Islet of Langerhans (tissue), 1 donor: ENCODE data around the gene KIF26B.
"Not testable (repeated sequence)": the region's sequence is repeated elsewhere in the genome, so short reads cannot be mapped to it uniquely, and the experiment has no call there.

Source experiments
- FAIRE-seq: peaks from one replicate; lab custom pipeline; 2011; peaks lifted over from hg19 to GRCh38; lab: Jason Lieb, UNC

KIF26B gene

GRCh38 chr1:245283001-245283400 lies 128.2 kb downstream of the KIF26B start:
- no peak for FAIRE-seq

- FAIRE-seq = no peak
Measured at GRCh38 chr1:245285168-245285567, 130.4 kb downstream of the KIF26B start.

DNA sequence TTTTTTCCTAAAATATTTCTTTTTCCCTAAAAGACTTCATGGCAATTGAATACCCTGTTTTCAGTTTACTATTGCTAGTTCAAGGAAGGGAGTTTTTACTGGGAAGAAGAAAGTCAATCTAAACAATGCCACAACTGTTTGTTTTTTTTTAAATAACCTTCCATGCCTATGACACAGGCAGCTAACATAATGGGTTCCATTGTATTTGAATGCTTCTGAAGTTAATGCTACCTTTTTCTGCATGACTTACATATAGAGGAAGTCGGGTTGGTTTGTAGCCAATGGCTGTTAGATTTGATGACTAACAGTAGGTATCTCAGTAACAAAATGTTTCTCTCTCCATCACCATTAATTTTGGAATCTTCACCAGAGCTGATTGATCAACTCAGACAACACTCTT lies 134.0 kb downstream of the KIF26B start:
- no peak for FAIRE-seq

DNA sequence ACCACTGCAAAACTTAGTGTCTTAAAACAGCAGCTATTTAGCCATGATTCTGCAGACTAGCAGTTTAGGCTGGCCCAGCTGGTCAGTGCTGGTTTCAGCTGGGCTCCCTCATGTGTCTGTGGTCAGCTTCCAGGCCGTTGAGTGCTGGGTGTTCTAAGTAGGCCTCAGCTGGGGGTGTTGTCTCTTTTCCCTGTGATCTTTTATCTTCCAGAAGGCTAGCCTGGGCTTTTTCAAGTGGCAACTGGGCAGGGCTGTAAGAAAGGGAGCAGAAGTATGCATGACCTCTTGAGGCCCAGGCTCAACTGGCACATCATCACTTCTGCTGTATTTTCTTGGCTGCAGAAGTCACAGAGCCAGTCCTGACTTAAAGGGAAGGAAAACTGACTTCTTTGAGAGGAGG lies 136.1 kb downstream of the KIF26B start:
- FAIRE-seq = no peak

DNA sequence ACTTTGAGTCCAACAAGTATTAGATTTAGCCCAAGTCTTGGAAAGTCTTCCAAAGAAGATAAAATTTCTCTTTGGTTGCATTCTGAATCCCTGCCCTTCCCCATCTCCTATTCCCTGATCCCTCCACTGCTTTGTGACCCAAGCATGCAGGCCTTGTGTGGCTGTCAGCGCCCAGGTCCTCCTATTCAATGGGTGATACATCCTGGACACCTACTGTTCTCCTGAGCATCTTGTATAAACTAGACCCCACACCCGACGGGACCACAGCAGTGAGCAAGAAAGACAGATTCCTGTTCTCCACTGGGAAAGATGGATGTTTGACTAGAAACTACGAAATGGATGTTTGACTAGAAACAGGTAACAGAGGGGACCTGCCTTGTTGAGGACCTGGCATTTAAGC lies 136.6 kb downstream of the KIF26B start:
- no peak for FAIRE-seq

GRCh38 chr1:245292141-245292540 lies 137.4 kb downstream of the KIF26B start:
- no peak for FAIRE-seq

GRCh38 chr1:245292553-245292952 lies 137.8 kb downstream of the KIF26B start:
- FAIRE-seq = no peak

GRCh38 chr1:245294020-245294419 lies 139.2 kb downstream of the KIF26B start:
- FAIRE-seq = no peak

GRCh38 chr1:245298781-245299180 lies 144.0 kb downstream of the KIF26B start:
- no peak for FAIRE-seq

- FAIRE-seq = no peak
Measured at GRCh38 chr1:245301162-245301580, 146.4 kb downstream of the KIF26B start.

- FAIRE-seq = no peak
Measured at GRCh38 chr1:245301921-245302320, 147.1 kb downstream of the KIF26B start.

- FAIRE-seq = no peak
Measured at GRCh38 chr1:245304698-245305097, 149.9 kb downstream of the KIF26B start.

GRCh38 chr1:245306020-245306419 lies 151.2 kb downstream of the KIF26B start:
- FAIRE-seq = no peak

DNA sequence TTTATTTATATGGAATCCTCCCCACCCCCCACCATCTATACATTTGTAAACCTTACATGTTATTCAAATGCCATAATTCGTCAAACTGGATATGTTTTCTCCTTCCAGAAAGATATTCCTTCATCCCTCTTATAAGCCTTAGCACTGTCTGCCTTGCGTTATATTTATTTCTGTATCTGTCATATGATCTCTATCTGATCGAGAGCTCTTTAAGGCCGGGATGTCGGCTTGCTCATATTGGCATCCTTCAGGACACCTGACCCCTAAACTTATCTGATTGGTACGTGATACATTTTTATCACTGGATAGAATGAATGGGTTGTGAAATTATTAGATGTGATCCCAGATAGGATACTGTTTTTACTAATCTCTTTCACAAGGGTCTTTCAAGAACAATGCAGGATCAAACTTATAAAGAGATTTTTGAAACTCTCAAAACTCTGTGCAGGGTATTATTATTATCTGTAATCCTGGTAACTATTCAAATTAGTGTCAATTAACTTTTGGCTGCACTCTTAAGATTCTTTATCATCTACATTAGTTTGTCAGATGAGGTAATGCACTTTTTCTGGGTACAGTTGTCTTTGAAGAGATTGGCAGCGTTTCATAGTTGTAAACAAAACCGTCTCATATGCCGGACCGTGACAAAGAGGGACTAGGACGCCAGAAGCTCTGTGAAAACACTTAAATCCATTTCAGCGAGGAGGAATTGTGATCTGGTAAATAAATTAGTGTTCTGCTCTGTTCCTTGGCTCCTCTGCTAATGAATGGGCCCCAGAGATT lies 152.0 kb downstream of the KIF26B start:
- FAIRE-seq = no peak

DNA sequence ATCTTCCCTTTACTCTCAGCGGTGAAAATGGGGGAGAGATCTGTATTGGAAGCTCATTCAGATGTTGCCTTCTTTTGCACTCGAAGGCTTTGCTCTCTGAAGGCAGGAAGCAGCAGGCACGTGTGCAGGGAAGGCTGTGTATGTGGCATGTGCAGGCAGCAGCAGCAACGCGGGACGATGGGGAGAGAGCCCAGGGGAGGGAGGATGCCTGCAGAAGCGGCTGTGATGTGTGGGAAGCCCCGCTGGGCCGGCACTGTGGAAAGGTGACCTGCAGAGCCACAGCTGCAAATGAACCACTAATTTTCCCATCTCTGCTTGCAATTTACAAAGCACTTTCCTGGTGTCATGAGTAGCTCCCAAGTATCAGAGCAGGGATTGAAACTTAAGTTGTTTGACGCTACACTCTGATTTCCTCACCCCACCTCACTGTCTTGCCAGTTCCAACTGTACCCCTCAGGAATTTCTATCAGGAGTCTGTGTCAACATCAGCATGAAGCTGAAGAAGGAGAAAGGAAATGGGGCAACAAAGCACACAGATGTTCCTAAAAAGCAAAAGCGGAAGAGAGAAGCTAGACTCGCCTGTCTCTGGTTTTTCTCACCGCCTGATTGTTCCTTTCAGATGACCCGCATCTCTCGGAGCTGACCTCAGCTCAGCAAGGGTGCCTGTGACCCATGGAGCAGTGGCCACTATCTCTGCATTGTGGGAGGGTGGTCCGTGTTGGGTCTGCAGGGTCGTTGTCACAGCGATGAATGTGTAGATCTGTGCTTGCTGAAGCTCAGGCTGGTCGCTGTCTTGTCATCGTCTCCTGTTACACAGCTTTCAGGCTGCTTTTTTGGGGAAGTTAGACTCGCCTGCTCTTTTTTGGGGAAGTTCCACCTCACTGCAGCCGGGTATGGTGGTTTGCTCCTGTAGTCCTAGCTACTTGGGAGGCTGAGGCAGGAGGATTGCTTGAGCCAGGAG lies 156.1 kb downstream of the KIF26B start:
- FAIRE-seq = no peak

DNA sequence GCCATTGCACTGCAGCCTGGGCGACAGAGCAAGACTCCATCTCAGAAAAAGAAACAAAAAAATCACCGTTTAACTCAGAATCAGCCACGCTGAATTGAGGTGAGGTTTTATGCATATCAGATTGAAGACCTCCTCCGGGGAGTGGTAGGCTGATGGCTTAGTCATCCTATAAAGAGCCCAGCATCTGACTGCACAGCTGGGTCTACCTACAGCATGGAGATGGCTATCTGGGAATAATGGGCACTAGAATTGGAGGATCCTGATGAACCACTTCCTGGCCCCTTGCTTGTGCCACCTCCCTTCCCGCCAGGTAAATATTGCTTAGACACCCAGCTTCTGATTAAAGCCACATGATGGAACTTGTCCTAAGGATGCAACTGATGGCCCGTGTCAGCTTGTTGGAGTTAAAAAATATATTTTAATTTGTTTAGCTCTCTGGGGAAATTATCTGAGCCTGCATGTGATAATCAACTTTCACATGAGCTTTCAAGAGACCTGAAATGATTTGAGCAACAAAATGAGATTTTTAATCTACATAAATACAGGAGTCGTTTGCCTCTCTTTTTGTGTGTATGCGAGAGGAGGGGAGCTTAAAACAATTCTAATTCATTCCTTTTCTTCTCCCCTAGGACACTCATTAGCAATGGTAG lies 157.2 kb downstream of the KIF26B start:
- FAIRE-seq = no peak

- FAIRE-seq = no peak
Measured at GRCh38 chr1:245313576-245313975, 158.8 kb downstream of the KIF26B start.

GRCh38 chr1:245316784-245317183 lies 162.0 kb downstream of the KIF26B start:
- FAIRE-seq = no peak

- no peak for FAIRE-seq
Measured at GRCh38 chr1:245317217-245317616, 162.4 kb downstream of the KIF26B start.

GRCh38 chr1:245319094-245319493 lies 164.3 kb downstream of the KIF26B start:
- no peak for FAIRE-seq

GRCh38 chr1:245322673-245323072 lies 167.9 kb downstream of the KIF26B start:
- FAIRE-seq = no peak

DNA sequence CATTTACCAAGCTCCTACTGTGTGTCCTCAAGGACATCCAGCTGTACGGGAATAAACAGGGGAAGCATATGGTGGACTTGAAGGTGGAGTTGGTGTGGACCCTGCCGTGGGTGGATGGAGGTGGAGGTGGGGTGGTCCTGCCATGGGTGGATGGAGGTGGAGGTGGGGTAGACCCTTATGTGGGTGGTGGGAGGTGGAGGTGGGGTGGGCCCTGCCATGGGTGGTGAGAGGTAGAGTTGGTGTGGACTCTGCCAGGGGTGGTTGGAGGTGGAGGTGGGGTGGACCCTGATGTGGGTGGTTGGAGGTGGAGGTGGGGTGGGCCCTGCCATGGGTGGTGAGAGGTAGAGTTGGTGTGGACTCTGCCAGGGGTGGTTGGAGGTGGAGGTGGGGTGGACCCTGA lies 169.0 kb downstream of the KIF26B start:
- FAIRE-seq = not testable (repeated sequence)
